Stimulated activated CD4-positive, alpha-beta T cell treated with anti-CD3 and anti-CD28 coated beads, Interleukin-12 subunit alpha, Interleukin-12 subunit beta, amount 100 ng/mL, for 4 hours (primary cell): ENCODE data around the gene ZNF587.
"Not testable (repeated sequence)": the region's sequence is repeated elsewhere in the genome, so short reads cannot be mapped to it uniquely, and the experiment has no call there.

Experiments
- DNase-seq: peaks from one replicate; pipeline ENCODE4 v3.0.0-alpha.2; 2020

ZNF587 gene

GRCh38 chr19:57888107-57888559, 38.5 kb downstream of the ZNF587 start:
- no peak for DNase-seq

GRCh38 chr19:57888560-57889231, 39.0 kb downstream of the ZNF587 start, which contains the start of gene ZNF814:
ZNF814 (minus strand) TSS chr19:57889037; CDS start chr19:57888802, 235 bp downstream.
- peak; percentile 75 for DNase-seq

- DNase-seq = not testable (repeated sequence)
Observed at GRCh38 chr19:57890706-57891105, 41.0 kb downstream of the ZNF587 start.

GRCh38 chr19:57900311-57900710, 50.7 kb downstream of the ZNF587 start:
- DNase-seq = no peak

GRCh38 chr19:57903618-57904184, 54.0 kb downstream of the ZNF587 start:
- DNase-seq = no peak

- no peak for DNase-seq
Observed at GRCh38 chr19:57905258-57905657, 55.6 kb downstream of the ZNF587 start.

- DNase-seq = no peak
Observed at GRCh38 chr19:57907394-57907793, 57.7 kb downstream of the ZNF587 start.

- DNase-seq = no peak
Observed at GRCh38 chr19:57914531-57914930, 64.9 kb downstream of the ZNF587 start.
